Measurements from ENCODE around the gene KRTAP12-4.

DNA sequence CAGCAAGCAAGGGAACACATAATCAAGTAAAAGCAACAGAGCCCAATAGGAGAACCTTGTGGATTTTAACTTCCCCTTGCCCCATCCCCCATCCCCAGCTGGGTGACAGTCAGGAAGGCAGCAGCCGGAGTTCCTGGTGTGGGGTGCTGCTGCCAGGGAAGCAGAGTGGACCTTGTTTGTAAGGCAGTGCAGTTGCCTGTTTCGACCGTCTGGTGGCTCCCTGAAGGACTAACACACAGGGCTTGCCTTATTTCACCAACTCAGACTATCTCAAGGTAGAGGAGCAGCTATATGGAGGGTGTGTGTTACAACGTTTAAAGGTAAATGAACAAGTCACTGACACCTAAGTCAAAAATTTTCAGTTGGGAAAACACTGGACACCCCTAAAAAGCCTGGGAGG lies 36.0 kb downstream of the KRTAP12-4 start:
- TF ChIP-seq, protein P1, sequence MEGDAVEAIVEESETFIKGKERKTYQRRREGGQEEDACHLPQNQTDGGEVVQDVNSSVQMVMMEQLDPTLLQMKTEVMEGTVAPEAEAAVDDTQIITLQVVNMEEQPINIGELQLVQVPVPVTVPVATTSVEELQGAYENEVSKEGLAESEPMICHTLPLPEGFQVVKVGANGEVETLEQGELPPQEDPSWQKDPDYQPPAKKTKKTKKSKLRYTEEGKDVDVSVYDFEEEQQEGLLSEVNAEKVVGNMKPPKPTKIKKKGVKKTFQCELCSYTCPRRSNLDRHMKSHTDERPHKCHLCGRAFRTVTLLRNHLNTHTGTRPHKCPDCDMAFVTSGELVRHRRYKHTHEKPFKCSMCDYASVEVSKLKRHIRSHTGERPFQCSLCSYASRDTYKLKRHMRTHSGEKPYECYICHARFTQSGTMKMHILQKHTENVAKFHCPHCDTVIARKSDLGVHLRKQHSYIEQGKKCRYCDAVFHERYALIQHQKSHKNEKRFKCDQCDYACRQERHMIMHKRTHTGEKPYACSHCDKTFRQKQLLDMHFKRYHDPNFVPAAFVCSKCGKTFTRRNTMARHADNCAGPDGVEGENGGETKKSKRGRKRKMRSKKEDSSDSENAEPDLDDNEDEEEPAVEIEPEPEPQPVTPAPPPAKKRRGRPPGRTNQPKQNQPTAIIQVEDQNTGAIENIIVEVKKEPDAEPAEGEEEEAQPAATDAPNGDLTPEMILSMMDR (IDR thresholded peaks at IDR 0.05; ENCODE audit: extremely low read depth in 1 of 2, insufficient read depth in 1 of 2, low read depth in 1 of 2, low read length in 2 of 2) = peak in 1 of 2 donors; percentile 27
- TF ChIP-seq POLR2A (IDR thresholded peaks at IDR 0.05; ENCODE audit: low read depth, low read length) (no peak), EZH2 (IDR thresholded peaks at IDR 0.05; ENCODE audit: borderline replicate concordance, low read depth, low read length, severe bottlenecking) (no peak), MYC (IDR thresholded peaks at IDR 0.05; ENCODE audit: low read depth, low read length) (no peak), JUN (IDR thresholded peaks at IDR 0.05; ENCODE audit: borderline replicate concordance, insufficient read depth, insufficient read length, low read depth) (no peak), POLR2AphosphoS5 (IDR thresholded peaks at IDR 0.05; ENCODE audit: insufficient read depth, low read depth, low read length) (no peak)
- TF ChIP-seq, protein P2, sequence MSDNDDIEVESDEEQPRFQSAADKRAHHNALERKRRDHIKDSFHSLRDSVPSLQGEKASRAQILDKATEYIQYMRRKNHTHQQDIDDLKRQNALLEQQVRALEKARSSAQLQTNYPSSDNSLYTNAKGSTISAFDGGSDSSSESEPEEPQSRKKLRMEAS (IDR thresholded peaks at IDR 0.05; ENCODE audit: insufficient read depth, insufficient read length) = no peak
